ENCODE data around the gene MVB12B. TPM values are rescaled to one million over a fixed set of nuclear protein-coding genes. Genes with fewer than 3 reads are reported as not detected.

The MVB12B gene
- total RNA-seq, 1 experiment from 2014 or later: 10.9 TPM

DNA sequence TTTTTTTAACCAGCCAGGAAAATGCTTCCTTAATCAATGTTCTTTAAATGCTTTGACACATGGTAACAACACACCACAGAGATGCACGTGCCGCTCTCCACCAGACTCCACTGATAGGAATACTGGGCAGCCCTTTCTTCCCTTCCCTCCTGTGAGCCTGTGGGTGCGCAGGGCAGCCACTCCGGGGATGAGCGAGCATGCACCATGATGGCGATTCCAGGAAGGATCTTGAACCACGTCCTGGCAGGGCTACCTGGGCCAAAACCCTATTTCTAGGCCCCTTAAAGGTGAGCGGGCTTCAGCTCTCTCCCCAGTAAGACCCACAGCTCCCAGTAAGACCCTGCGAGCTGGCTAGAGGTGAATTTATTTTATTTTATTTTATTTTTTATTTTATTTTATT is 128.2 kb downstream of the MVB12B start:
- Histone ChIP-seq H3K36me3 (ENCODE audit: control insufficient read depth in 1 of 2, insufficient read depth in 2 of 2, low read length in 2 of 2) (no peaks in the 10 kb centered on the region), H3K4me2 (ENCODE audit: low read length) (no peak overlapping the region), H3K4me1 (ENCODE audit: control insufficient read depth in 1 of 2, insufficient read depth in 2 of 2, low read length in 2 of 2) (no peaks in the 10 kb centered on the region), H3K4me3 (replicated peaks in 1 of 2; ENCODE audit: low read depth in 1 of 2, low read length in 2 of 2) (no peak overlapping the region), H4K20me1 (ENCODE audit: insufficient read depth) (no peaks in the 10 kb centered on the region), H3K9me2 (ENCODE audit: insufficient read depth) (no peaks in the 10 kb centered on the region), H2AFZ (ENCODE audit: low read depth, low read length, poor library complexity, severe bottlenecking) (no peak overlapping the region), H3K27ac (ENCODE audit: low read depth, low read length) (no peak overlapping the region), H3K79me2 (ENCODE audit: insufficient read depth, low read length) (no peaks in the 10 kb centered on the region), H3K27me3 (ENCODE audit: insufficient read depth, low read length) (no peaks in the 10 kb centered on the region), H3K9ac (ENCODE audit: low read length) (no peak overlapping the region), H3K9me3 (ENCODE audit: control insufficient read depth in 1 of 2, insufficient read depth in 1 of 2, low read depth in 1 of 2, low read length in 2 of 2) (no peaks in the 10 kb centered on the region)
- ChIA-PET RAD21 (ENCODE audit: low non-redundant PET in 1 of 2, low total read pairs in 2 of 2, uncharacterized antibody in 2 of 2, unreplicated experiment in 2 of 2) (no interaction called here), POLR2A (no interaction called here), CTCF (no interaction called here)
- intact Hi-C loops (cut with micrococcal nuclease): no loop called here
- no peak for DNase-seq (ENCODE audit: low read depth, low spot score)
- TF ChIP-seq, protein P1, sequence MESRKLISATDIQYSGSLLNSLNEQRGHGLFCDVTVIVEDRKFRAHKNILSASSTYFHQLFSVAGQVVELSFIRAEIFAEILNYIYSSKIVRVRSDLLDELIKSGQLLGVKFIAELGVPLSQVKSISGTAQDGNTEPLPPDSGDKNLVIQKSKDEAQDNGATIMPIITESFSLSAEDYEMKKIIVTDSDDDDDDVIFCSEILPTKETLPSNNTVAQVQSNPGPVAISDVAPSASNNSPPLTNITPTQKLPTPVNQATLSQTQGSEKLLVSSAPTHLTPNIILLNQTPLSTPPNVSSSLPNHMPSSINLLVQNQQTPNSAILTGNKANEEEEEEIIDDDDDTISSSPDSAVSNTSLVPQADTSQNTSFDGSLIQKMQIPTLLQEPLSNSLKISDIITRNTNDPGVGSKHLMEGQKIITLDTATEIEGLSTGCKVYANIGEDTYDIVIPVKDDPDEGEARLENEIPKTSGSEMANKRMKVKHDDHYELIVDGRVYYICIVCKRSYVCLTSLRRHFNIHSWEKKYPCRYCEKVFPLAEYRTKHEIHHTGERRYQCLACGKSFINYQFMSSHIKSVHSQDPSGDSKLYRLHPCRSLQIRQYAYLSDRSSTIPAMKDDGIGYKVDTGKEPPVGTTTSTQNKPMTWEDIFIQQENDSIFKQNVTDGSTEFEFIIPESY (IDR thresholded peaks at IDR 0.05; ENCODE audit: extremely low read depth, insufficient replicate concordance, low read length): no peak
- no peak for TF ChIP-seq ZFX (IDR thresholded peaks at IDR 0.05)
- TF ChIP-seq RAD21 (IDR thresholded peaks at IDR 0.05; ENCODE audit: low read depth): no peak
- no peak for TF ChIP-seq EZH2 (IDR thresholded peaks at IDR 0.05)
- no peak for TF ChIP-seq FOSL1 (IDR thresholded peaks at IDR 0.05; ENCODE audit: low read depth)
- TF ChIP-seq, protein P2, sequence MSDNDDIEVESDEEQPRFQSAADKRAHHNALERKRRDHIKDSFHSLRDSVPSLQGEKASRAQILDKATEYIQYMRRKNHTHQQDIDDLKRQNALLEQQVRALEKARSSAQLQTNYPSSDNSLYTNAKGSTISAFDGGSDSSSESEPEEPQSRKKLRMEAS (IDR thresholded peaks at IDR 0.05): no peak
- TF ChIP-seq JUND (IDR thresholded peaks at IDR 0.05): no peak
- TF ChIP-seq POLR2A (IDR thresholded peaks at IDR 0.05; ENCODE audit: borderline replicate concordance, extremely low read depth, insufficient read depth, insufficient read length): no peak
- TF ChIP-seq, protein P3, sequence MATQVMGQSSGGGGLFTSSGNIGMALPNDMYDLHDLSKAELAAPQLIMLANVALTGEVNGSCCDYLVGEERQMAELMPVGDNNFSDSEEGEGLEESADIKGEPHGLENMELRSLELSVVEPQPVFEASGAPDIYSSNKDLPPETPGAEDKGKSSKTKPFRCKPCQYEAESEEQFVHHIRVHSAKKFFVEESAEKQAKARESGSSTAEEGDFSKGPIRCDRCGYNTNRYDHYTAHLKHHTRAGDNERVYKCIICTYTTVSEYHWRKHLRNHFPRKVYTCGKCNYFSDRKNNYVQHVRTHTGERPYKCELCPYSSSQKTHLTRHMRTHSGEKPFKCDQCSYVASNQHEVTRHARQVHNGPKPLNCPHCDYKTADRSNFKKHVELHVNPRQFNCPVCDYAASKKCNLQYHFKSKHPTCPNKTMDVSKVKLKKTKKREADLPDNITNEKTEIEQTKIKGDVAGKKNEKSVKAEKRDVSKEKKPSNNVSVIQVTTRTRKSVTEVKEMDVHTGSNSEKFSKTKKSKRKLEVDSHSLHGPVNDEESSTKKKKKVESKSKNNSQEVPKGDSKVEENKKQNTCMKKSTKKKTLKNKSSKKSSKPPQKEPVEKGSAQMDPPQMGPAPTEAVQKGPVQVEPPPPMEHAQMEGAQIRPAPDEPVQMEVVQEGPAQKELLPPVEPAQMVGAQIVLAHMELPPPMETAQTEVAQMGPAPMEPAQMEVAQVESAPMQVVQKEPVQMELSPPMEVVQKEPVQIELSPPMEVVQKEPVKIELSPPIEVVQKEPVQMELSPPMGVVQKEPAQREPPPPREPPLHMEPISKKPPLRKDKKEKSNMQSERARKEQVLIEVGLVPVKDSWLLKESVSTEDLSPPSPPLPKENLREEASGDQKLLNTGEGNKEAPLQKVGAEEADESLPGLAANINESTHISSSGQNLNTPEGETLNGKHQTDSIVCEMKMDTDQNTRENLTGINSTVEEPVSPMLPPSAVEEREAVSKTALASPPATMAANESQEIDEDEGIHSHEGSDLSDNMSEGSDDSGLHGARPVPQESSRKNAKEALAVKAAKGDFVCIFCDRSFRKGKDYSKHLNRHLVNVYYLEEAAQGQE (IDR thresholded peaks at IDR 0.05; ENCODE audit: low read depth): no peak
- no peak for TF ChIP-seq CBX3 (IDR thresholded peaks at IDR 0.05; ENCODE audit: low read depth)
- no peak for TF ChIP-seq EGR1 (IDR thresholded peaks at IDR 0.05; ENCODE audit: low read depth)
- no peak for TF ChIP-seq EZH2phosphoT487 (IDR thresholded peaks at IDR 0.05; ENCODE audit: borderline replicate concordance)
- TF ChIP-seq, protein P4, sequence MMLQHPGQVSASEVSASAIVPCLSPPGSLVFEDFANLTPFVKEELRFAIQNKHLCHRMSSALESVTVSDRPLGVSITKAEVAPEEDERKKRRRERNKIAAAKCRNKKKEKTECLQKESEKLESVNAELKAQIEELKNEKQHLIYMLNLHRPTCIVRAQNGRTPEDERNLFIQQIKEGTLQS (IDR thresholded peaks at IDR 0.05): no peak
- no peak for TF ChIP-seq POLR2AphosphoS5 (IDR thresholded peaks at IDR 0.05; ENCODE audit: low read depth, low read length)
- TF ChIP-seq SRF (IDR thresholded peaks at IDR 0.05; ENCODE audit: low read depth): no peak
- no peak for TF ChIP-seq ZNF274 (IDR thresholded peaks at IDR 0.05; ENCODE audit: low read depth, low read length)
- TF ChIP-seq TCF7L2 (IDR thresholded peaks at IDR 0.05; ENCODE audit: borderline replicate concordance, extremely low read depth, insufficient read depth, insufficient read length): no peak
- no peak for TF ChIP-seq SIN3A (IDR thresholded peaks at IDR 0.05; ENCODE audit: low read depth)
- no TSS peak for BruUV-seq (replicated peaks)
- ATAC-seq: no peak

Measured in HCT116 (cell line).